ENCODE results near the gene MRAS. TPM values are rescaled to one million over a fixed set of nuclear protein-coding genes. Genes with fewer than 3 reads are reported as not detected.
A peak's percentile ranks its signal among the peaks of the same experiment; 100 is the strongest.

The MRAS gene
- total RNA-seq (2014; rRNA removed): 40.8 and 58.8 TPM in 2 replicates
- polyA plus RNA-seq (2012): 115 TPM

DNA sequence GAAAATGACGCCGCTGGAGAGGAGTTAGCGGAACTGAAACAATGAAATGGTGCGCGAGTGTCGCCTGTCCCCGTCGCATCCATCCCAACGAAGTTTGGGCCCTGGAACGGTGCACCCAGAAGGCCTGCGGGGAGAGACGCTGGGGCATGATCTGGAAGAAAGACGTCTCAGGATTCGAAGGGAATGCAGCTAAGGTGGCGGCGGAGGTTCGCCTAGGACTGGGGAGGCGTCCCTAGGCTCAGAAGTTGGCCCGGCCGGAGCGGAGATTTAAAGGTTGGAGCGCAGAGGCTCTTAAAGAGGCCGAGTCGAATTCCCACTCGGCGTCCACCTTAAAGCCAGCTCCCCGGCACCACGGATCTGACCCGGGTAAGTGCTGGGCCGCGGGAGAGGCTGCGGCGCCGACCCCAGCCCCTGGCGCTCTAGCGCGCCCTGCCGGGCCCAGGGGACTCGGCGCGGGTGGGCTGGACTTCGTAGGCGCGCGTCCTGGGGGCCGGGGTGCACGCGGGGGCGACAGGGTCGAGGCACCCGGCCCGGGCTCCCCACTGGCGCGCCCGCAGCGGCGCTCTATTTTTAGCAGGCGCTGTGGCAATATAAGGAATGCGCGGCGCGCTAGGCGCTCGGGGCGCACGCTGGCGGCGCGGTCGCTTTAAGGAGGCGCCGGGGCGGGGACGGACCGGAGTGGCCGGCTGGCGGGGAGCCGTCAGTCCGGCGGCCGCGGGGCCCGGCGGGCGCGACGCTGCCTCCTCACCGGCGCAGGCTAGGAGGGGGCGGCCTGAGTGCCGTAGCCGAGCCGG lies at the start of gene MRAS:
MRAS (plus strand) TSS at position 620 of the 794 bp plus-strand sequence. CDS start 24,305 bp downstream, outside the sequence.
- DNase-seq (ENCODE audit: low read depth): peak; percentile 73

GRCh38 chr3:138300647-138301046 lies 47.7 kb upstream of the MRAS start:
- no peak for DNase-seq (ENCODE audit: low read depth)

DNA sequence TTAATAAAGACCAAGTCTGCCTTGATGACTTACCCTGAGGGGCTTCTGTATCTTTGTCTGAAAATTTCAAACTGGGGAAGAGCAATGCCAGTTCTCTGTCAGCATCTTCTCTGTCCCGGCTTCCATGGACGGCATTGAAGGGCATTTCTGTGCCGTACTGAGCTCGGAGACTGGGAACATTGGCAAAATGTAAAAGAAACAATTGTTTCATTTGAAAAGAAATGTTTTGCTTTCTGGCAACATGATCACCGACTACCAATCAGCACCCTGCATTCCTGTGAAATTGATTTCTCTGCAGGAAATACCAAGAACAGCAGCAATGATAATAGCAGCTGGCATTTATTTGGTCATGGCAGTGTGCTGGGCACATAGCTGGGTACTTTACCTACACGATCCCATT lies 44.9 kb upstream of the MRAS start:
- no peak for DNase-seq (ENCODE audit: low read depth)

DNA sequence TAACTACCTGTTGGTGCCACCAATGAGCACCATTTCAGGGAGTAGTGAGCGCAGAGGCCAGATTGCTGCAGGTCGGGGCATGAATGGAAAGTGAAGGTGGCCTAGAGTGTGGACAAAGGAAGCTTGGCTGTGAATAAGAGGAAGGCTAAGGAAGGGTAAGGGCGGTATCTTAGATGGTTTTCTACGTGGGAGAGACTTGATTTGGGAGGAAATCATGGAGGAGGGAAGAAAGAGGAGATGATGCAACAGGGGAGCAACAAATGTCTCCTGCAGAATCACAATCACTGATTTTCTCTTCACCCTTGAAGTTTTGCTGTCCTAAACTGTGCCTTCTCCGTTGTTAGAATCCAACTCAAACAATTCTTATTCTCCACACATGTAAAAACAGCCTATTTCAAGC lies 40.5 kb upstream of the MRAS start:
- DNase-seq (ENCODE audit: low read depth): no peak

- no peak for DNase-seq (ENCODE audit: low read depth)
These were observed 39.6 kb upstream of the MRAS start for GRCh38 chr3:138308783-138309182.

DNA sequence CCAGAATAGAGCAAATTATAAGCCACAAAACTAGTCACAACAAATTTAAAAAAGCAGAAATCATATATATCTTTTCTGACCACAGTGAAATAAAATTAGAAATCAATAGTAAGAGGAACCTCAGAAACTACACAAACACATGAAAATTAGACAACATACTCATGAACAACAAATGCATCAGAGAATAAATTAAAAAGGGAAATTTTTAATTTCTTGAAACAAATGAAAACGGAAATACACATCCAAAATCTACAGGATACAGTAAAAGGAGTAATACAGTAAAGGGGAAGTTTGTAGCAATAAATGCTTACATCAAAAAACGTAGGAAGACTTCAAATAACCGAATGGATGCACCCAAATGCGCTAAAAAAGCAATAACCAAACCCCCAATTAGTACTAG lies 37.9 kb upstream of the MRAS start:
- DNase-seq (ENCODE audit: low read depth): no peak

DNA sequence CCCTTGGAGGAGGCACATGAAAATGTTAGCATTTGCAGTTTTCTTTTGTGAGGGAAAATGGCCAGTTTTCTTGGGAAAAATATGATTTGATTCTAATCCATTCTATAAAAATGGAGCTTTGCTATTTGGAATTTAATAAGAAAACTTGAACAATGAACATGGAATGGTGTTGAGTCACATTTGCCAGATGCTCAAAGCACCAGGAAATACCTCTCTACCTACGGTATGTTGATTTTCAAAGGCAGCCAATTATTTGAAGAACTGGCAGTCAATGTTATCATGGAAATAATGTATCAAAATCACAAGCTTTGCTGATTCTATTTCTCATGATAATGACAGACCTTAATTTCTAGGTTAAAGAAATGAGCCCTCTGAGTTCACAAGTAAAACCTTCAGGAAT lies 33.6 kb upstream of the MRAS start:
- no peak for DNase-seq (ENCODE audit: low read depth)

DNA sequence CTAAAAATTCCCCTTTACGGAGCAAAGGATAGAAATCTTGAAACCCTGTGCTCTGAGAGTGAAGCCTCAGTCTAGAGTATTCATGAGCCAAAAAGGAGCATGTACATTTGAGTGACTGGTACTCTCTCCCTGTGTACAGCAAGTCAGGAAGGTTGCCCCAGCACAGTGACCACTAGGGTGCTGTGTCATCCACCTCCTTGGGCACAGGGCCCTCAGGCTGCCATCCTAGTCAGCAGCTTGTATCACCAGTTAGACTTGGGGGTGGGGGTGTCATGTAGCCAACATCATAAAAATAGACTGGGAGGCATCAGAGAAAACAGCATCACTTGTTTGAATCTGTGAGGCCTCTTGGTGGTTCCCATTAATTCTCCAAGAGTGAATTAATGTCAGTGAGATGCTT lies 30.7 kb upstream of the MRAS start:
- DNase-seq (ENCODE audit: low read depth): no peak

GRCh38 chr3:138323971-138324370 lies 24.4 kb upstream of the MRAS start:
- DNase-seq (ENCODE audit: low read depth): peak; percentile 17

DNA sequence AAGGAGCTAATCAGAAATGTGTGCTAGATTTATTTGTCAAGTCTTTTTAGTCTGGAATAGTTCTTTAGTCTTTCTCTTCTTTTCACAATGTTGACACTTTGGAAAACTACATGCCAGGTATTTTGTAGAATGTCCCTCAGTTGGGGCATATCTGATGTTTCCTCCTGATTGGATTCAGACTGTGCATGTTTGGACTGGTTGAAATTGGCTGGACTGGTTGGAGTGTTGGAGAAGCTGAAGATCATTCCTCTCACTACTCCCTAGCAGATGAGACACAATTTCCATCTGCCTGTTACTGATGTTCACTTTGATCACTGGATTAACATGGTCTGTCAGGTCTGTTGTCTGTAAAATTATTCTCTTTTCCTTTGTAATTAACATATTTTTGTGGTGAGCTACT lies 22.4 kb upstream of the MRAS start:
- no peak for DNase-seq (ENCODE audit: low read depth)

DNA sequence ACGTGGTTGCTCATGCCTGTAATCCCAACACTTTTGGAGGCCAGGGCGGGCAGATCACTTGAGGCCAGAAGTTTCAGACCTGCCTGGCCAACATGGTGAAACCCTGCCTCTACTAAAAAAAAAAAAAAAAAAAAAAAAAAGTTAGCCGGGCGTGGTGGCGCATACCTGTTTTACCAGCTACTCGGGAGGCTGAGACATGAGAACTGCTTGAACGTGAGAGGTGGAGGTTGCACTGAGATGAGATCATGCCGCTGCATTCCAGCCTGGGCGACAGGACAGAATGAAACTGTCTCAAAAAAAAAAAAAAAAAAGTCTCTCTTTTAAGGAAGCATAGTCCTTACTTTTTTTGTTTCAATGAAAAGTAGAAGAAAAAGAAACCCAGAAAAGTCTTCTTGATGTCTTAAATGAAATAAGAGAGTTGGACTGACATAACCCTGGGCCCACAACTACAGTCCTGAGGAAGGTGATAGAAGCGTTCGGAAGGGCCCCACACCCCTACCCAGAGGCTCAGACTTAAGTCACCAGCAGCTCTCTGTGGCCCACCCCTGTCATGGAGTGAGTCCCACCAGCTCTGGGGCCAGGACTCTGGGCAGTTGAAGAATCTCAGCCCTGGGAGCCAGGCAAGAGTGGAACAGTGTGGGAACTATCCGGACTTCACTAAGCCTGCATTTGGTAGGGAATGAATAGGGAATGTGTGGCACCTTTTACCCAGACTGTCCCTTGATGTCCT lies 21.3 kb upstream of the MRAS start:
- DNase-seq (ENCODE audit: low read depth): no peak

DNA sequence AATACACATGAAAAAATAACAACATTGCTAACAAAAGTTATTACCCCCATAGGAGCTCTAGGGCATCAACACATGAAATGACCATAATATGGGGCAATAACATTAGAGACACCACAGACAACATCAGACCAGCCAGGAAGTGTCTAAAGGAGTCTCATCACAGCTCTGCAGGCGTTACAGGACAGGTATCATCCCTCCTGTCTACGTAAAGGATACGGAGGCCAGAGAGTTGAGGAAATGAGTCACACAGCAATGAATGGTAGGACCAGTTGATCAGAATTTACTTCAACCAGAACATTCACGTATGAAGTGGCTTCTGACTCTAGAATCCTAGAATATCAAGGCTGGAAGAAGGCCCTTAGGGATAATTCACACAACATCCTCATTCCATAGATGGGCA lies 20.5 kb upstream of the MRAS start:
- DNase-seq (ENCODE audit: low read depth): no peak

GRCh38 chr3:138328341-138328740 lies 20.0 kb upstream of the MRAS start:
- DNase-seq (ENCODE audit: low read depth): peak; percentile 29

DNA sequence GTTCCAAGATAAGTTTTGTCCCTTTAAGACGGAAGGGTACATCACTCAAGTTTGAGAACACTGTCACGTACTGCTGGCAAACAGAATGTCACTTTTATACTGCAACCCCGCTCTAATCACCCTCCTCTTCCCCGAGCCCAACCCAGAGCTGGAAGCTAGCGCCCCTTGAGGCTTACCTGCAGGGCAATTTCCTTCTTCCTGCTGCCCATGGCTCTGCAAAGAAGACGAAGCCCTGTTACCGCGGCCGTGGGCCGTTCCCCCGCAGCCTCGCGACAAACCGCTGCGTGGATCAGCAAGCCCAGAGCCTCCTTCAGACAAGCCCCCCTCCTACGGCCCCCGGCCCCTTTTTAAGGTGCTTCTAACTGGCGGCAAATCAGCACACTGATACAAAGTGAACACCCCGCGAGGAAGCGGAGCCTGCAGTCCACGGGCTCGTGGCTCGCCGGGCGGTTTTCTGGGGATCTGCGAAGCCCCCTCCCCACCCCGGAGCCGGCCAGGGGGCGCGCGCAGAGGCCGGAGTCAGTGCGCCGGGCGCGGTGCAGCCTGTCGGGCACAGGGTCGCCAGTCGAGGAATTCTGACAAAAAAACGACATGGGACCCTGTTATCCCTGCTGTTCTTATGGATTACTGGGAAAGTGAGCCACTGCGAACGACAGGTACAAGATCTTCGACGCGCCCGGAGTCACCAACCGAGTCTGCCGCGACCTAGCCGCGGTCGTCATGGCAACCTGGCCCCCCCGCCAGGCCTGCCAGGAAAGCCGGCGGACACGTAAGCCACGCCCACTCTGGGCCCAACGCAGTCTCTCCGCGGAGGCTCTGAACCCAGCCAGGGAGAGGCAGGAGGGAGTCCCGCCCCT lies 19.0 kb upstream of the MRAS start, which contains the start of gene NME9:
NME9 (minus strand) TSS at position 725 of the 857 bp plus-strand sequence; CDS start at position 209, 516 bp downstream.
- DNase-seq (ENCODE audit: low read depth): peak; percentile 57

GRCh38 chr3:138329984-138330293 lies 18.4 kb upstream of the MRAS start:
- no peak for DNase-seq (ENCODE audit: low read depth)

- DNase-seq (ENCODE audit: low read depth): peak; percentile 35
These were observed 17.1 kb upstream of the MRAS start for GRCh38 chr3:138331143-138331894.

- peak; percentile 52 for DNase-seq (ENCODE audit: low read depth)
These were observed 15.8 kb upstream of the MRAS start for GRCh38 chr3:138332472-138333073.

GRCh38 chr3:138334608-138335007 lies 13.8 kb upstream of the MRAS start:
- DNase-seq (ENCODE audit: low read depth): no peak

GRCh38 chr3:138336454-138336999 lies 11.9 kb upstream of the MRAS start:
- DNase-seq (ENCODE audit: low read depth): no peak

GRCh38 chr3:138338244-138338643 lies 10.1 kb upstream of the MRAS start:
- no peak for DNase-seq (ENCODE audit: low read depth)

GRCh38 chr3:138338811-138339210 lies 9.6 kb upstream of the MRAS start:
- peak; percentile 71 for DNase-seq (ENCODE audit: low read depth)
